ENCODE measurements around the gene TENM4.

- TF ChIP-seq EZH2phosphoT487 (IDR thresholded peaks at IDR 0.05) (no peak), EZH2 (IDR thresholded peaks at IDR 0.05) (no peak)
Observed at GRCh38 chr11:78790784-78791183, 650.0 kb downstream of the TENM4 start.

Measured in neural progenitor cell (in vitro differentiated cells).